ENCODE measurements around the gene THSD7B. TPM values are rescaled to one million over a fixed set of nuclear protein-coding genes. Genes with fewer than 3 reads are reported as not detected.

Gene THSD7B
- polyA plus RNA-seq, 1 experiment = not detected

GRCh38 chr2:136863874-136864273, 98.5 kb downstream of the THSD7B start:
- peaks cover 10% of the 10 kb centered on the region for H3K9me3 ChIP-seq (ENCODE audit: control insufficient read depth, insufficient read depth, low read length)
- TF ChIP-seq, protein P1, sequence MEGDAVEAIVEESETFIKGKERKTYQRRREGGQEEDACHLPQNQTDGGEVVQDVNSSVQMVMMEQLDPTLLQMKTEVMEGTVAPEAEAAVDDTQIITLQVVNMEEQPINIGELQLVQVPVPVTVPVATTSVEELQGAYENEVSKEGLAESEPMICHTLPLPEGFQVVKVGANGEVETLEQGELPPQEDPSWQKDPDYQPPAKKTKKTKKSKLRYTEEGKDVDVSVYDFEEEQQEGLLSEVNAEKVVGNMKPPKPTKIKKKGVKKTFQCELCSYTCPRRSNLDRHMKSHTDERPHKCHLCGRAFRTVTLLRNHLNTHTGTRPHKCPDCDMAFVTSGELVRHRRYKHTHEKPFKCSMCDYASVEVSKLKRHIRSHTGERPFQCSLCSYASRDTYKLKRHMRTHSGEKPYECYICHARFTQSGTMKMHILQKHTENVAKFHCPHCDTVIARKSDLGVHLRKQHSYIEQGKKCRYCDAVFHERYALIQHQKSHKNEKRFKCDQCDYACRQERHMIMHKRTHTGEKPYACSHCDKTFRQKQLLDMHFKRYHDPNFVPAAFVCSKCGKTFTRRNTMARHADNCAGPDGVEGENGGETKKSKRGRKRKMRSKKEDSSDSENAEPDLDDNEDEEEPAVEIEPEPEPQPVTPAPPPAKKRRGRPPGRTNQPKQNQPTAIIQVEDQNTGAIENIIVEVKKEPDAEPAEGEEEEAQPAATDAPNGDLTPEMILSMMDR (IDR thresholded peaks at IDR 0.05; ENCODE audit: low read depth, low read length) = no peak
- ChIA-PET CTCF (no interaction called here), POLR2A (no interaction called here)
- H3K27me3 ChIP-seq (ENCODE audit: control insufficient read depth, insufficient read depth, low read length) = no peaks in the 10 kb centered on the region
- no peak for DNase-seq (ENCODE audit: low read depth, low spot score)
- no peak overlapping the region for H3K4me3 ChIP-seq (ENCODE audit: low read depth, low read length)
- no peak overlapping the region for H3K27ac ChIP-seq (ENCODE audit: low read depth, low read length)

- POLR2A ChIA-PET = no interaction called here
- peaks cover 8% of the 10 kb centered on the region for H3K9me3 ChIP-seq (ENCODE audit: control insufficient read depth, insufficient read depth, low read length)
- DNase-seq (ENCODE audit: low read depth, low spot score) = no peak
- TF ChIP-seq, protein P1 (IDR thresholded peaks at IDR 0.05; ENCODE audit: low read depth, low read length) = no peak
- CTCF ChIA-PET = no interaction called here
- no peak overlapping the region for H3K27ac ChIP-seq (ENCODE audit: low read depth, low read length)
- H3K4me3 ChIP-seq (ENCODE audit: low read depth, low read length) = no peak overlapping the region
- no peaks in the 10 kb centered on the region for H3K27me3 ChIP-seq (ENCODE audit: control insufficient read depth, insufficient read depth, low read length)
Observed at GRCh38 chr2:136871424-136871823, 106.1 kb downstream of the THSD7B start.

DNA sequence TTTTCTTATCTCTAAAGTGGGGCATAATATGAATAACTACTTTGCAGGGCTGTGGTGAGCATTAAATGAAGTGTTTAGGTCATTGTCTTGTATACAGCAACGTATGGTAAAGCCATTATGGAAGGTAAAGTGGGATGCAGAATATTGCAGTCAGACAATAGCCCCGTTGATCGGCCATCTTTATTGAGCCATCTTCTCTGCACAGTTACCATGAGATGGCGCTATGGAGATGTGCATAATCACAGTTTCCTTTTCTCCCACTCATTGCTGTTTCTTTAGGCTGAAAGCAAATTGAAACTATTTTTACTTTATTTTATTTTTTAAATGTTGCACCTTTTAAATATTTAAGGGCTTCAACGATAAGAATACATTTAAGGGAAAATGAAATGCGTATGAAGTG, 108.9 kb downstream of the THSD7B start:
- TF ChIP-seq, protein P1 (IDR thresholded peaks at IDR 0.05; ENCODE audit: low read depth, low read length) = no peak
- no peak for DNase-seq (ENCODE audit: low read depth, low spot score)
- POLR2A ChIA-PET = no interaction called here
- no peak overlapping the region for H3K27ac ChIP-seq (ENCODE audit: low read depth, low read length)
- CTCF ChIA-PET = no interaction called here
- peaks cover 12% of the 10 kb centered on the region for H3K9me3 ChIP-seq (ENCODE audit: control insufficient read depth, insufficient read depth, low read length)
- H3K27me3 ChIP-seq (ENCODE audit: control insufficient read depth, insufficient read depth, low read length) = no peaks in the 10 kb centered on the region
- no peak overlapping the region for H3K4me3 ChIP-seq (ENCODE audit: low read depth, low read length)

GRCh38 chr2:136891100-136891499, 125.8 kb downstream of the THSD7B start:
- CTCF ChIA-PET = no interaction called here
- no peak overlapping the region for H3K27ac ChIP-seq (ENCODE audit: low read depth, low read length)
- POLR2A ChIA-PET = no interaction called here
- H3K9me3 ChIP-seq (ENCODE audit: control insufficient read depth, insufficient read depth, low read length) = peaks cover 7% of the 10 kb centered on the region; the same call in 1 of the 2 replicates
- DNase-seq (ENCODE audit: low read depth, low spot score) = no peak
- no peak overlapping the region for H3K4me3 ChIP-seq (ENCODE audit: low read depth, low read length)
- TF ChIP-seq, protein P1 (IDR thresholded peaks at IDR 0.05; ENCODE audit: low read depth, low read length) = no peak
- H3K27me3 ChIP-seq (ENCODE audit: control insufficient read depth, insufficient read depth, low read length) = no peaks in the 10 kb centered on the region

GRCh38 chr2:136894007-136894634, 128.8 kb downstream of the THSD7B start:
- Histone ChIP-seq H3K27me3 (ENCODE audit: control insufficient read depth, insufficient read depth, low read length) (no peaks in the 10 kb centered on the region), H3K4me3 (ENCODE audit: low read depth, low read length) (no peak overlapping the region), H3K27ac (ENCODE audit: low read depth, low read length) (no peak overlapping the region), H3K9me3 (ENCODE audit: control insufficient read depth, insufficient read depth, low read length) (peaks cover 8% of the 10 kb centered on the region; the same call in 1 of the 2 replicates)
- TF ChIP-seq, protein P1 (IDR thresholded peaks at IDR 0.05; ENCODE audit: low read depth, low read length) = no peak
- DNase-seq (ENCODE audit: low read depth, low spot score) = no peak
- ChIA-PET POLR2A (no interaction called here), CTCF (no interaction called here)

All from AG04450 (cell line).